Activated CD8-positive, alpha-beta memory T cell treated with anti-CD3 and anti-CD28 coated beads, Interleukin-2, amount 50 U/mL, for 1 hour (primary cell): ENCODE data around the gene THAP10.
"Not testable (repeated sequence)": the region's sequence is repeated elsewhere in the genome, so short reads cannot be mapped to it uniquely, and the experiment has no call there.

Source experiments
- DNase-seq: peaks from one replicate; pipeline ENCODE4 v3.0.0-alpha.2; 2020; ENCODE audit errors: extremely low read depth

THAP10 gene

GRCh38 chr15:70876683-70877082 is 15.6 kb downstream of the THAP10 start:
- DNase-seq = no peak

DNA sequence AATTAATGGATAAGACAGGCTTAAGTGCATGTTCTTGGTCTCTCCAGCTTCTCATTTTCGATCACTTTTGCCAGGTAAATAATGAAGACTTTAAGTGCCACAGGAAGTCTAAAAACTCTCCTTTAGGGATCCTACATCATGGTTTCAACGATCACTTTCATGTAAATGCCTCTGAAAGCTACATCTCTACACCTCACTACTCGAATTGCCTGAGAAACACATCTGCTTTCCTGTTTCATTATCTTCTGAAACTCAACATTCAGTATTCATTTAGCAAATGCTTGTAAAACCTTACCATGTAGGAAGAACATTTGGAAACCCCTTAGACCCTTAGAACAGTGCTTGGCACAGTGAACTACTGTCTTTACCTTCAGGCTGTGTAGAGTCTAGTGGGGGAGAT is 16.2 kb downstream of the THAP10 start:
- no peak for DNase-seq

DNA sequence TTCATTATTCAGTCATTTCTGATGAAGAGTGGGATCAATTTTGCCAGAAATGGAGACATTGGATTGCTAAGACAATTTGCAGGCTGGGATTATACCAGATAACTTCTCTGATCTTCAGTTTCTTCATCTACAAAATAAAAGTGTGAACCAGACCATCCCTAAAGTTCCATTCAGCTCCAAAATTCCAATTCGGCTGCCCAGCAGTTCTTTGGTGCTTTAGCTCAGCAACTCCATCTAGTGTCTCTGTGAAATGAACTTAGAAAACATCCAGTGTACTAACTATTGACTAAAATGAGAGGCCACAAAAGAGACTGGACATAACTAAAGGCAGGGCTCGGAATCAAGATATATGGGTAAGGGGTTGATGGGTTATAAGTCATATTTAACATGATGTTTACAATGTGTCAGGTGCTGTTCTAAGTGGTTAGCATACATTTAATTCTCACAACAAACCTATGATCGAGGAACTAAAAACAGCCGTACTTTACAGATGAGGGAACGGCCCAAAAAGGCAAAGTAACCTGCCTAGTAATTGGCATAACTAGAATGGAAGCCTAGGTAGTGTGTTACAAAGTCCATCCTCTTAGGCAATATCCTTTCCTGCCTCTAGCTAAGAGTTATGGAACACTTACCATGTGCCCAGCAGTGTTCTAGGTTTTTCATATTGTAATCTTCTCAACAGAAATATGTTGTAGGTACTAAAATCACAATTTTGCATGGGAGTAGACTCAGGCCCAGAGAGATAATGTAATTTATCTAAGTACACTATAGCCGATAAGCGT is 17.0 kb downstream of the THAP10 start:
- no peak for DNase-seq

GRCh38 chr15:70873232-70874054 is 18.8 kb downstream of the THAP10 start:
- DNase-seq = no peak

DNA sequence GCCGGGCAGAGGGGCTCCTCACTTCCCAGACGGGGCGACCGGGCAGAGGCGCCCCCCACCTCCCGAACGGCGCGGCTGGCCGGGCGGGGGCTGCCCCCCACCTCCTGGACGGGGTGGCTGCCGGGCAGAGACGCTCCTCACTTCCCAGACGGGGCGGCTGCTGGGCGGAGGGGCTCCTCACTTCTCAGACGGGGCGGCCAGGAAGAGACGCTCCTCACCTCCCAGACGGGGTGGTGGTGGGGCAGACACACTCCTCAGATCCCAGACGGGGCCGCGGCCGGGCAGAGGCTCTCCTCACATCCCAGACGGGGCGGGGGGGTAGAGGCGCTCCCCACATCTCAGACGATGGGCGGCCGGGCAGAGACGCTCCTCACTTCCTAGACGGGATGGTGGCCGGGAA is 20.7 kb downstream of the THAP10 start:
- DNase-seq = not testable (repeated sequence)

GRCh38 chr15:70870051-70870450 is 22.2 kb downstream of the THAP10 start:
- no peak for DNase-seq

DNA sequence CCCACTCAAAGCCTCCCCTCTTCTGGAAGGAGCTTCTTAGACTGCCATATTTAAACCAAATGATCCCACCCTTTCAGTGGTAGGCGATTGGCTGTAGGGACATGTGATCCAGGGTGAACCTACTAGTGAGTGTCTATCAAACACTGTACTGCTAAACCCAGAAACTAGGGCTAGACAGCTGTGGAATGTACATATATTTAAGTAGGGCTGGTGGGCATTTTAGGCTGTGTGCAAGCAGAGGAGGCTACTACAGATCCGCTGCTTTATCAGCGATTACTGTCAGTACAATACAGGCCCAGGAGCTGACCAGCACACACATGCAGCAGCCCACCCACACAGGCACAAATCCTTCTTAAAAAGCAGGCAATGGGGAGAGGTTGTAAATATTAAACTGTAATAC is 22.9 kb downstream of the THAP10 start:
- DNase-seq = no peak

DNA sequence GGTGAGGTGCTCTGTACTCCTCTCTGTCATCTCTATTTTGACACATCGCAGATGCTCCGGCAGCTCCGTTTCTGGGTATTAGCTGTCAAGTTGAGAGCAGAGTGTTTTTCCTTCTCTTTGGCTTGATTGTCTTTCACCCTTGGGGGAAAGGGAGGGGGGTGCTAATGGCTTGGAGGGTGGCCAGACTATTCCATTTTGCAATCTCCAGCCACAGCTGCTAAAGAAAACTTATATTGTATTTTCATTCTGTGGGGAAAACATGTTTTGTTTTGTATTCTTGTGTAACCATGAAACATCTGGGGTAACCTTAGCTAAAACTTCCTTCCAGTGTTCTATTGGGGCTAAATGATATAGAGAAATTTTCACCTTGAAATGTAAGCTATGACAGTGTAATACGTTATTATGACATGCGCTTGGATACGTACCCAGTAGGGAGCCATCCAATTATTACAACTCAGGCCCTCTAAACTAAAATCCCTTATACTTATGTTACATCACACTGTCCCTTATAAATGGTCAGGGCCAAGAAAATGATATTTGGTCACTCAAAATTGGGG is 24.2 kb downstream of the THAP10 start:
- no peak for DNase-seq

DNA sequence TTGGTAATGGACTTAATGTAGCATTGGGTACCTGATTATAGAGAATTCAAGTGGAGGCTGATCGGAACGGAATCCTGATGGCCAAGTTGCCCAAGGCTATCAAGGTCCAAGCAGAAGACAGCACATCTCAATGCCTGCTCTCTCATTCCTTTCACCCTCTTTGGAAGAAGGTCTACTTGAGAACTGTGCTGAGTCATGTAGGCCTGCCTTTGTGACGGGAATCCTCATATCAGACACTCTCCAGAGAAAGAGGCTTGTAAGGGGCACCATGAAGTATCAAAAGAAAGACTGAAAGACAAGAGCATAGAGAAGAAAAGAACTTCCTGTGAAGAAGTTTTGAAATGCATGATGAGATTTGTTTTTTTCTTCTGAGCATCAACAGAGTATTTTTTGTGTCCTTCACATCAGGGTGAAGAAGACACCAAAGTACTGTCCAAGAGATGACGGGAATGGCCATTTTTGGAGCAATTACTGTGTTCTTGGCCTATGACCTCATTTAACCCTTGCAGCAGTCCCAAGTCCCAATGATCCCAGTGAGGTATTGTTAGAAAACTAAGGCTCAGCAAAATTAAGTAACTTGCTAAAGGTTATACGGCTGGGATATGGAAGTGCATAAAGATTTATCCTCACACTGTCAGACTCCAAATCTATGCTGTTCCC is 25.1 kb downstream of the THAP10 start:
- DNase-seq = no peak

DNA sequence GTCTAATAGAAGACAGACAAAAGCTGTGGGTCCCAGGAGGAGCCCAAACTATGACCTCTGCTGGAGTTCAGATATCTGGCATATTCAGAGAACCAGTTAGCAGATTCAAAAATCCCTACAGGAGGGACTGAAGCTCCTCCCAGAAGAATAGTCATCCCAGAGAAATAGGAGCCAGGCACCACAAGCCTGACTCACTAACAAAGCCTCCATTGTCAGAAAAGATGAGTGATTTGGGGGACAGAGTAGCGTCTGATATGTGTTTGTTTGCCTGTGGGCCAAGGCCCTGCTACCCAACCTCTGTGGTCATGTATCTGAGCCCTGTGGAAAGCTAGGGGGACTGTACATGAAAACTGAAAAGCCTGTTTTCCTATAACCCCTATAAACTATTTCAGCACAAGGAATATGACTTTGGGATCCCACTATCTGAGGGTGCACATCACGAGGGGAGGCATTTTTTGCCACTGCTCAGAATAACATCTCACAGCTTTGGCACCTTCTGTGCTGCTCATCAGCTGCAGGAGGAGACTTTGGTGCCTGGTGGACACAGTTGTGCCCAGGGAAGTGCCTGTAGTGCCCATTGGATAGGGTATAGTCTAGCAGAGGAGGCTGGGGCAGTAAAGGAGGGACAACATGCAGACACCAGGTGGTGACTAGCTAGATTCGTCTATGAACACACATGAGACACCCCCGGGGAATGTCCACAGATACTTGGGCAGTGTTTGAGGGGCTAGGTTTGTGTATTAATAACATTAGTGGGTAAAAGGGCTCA is 28.6 kb downstream of the THAP10 start:
- no peak for DNase-seq

DNA sequence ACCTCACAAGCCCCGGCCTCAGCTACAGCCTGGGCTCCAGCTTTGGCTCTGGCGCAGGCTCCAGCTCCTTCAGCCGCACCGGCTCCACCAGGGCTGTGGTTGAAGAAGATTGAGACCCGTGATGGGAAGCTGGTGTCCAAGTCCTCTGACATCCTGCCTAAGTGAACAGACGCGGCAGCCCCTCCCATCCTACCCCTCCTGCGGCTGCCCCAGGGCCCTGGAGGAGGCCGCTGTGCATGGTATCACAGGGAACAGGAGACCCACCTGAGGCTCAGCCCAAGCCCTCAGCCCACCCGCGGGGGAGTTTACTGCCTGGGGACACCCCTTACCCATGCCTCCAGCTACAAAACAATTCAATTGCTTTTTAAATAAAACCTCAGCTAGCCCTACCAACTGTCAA is 32.2 kb downstream of the THAP10 start:
- no peak for DNase-seq

DNA sequence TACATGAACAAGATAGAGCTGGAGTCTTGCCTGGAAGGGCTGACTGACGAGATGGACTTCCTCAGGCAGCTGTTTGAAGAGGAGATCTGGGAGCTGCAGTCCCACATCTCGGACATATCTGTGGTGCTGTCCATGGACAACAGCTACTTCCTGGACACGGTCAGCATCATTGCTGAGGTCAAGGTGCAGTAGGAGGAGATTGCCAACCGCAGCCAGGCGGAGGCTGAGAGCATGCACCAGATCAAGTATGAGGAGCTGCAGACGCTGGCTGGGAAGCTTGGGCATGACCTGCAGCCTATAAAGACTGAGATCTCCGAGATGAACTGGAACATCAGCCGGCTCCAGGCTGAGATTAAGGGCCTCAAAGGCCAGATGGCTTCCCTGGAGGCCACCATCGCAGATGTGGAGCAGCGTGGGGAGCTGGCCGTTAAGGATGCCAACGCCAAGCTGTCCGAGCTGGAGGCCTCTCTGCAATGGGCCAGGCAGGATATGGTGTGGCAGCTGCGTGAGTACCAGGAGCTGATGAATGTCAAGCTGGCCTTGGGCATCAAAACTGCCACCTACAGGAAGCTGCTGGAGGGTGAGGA is 32.8 kb downstream of the THAP10 start:
- DNase-seq = no peak

DNA sequence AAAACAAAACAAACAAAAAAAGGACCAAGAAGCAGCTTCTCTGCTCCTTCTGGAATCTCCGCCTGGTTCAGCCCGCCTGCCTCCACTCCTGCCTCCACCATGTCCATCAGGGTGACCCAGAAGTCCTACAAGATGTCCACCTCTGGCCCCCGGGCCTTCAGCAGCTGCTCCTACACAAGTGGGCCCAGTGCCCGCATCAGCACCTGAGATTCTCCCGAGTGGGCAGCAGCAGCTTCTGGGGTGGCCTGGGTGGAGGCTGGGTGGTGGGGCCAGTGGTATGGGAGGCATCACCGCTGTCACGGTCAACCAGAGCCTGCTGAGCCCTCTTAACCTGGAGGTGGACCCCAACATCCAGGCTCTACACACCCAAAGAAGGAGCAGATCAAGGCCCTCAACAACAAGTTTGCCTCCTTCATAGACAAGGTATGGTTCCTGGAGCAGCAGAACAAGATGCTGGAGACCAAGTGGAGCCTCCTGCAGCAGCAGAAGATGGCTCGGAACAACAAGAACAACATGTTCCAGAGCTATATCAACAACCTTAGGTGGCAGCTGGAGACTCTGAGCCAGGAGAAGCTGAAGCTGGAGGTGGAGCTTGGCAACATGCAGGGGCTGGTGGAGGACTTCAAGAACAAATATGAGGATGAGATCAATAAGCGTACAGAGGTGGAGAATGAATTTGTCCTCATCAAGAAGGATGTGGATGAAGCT is 33.5 kb downstream of the THAP10 start:
- DNase-seq = not testable (repeated sequence)

GRCh38 chr15:70857562-70858285 is 34.5 kb downstream of the THAP10 start:
- no peak for DNase-seq

- DNase-seq = no peak
These were observed 35.2 kb downstream of the THAP10 start for GRCh38 chr15:70856884-70857561.

- DNase-seq = no peak
These were observed 35.9 kb downstream of the THAP10 start for GRCh38 chr15:70856177-70856883.

GRCh38 chr15:70855764-70856163 is 36.5 kb downstream of the THAP10 start:
- DNase-seq = no peak

DNA sequence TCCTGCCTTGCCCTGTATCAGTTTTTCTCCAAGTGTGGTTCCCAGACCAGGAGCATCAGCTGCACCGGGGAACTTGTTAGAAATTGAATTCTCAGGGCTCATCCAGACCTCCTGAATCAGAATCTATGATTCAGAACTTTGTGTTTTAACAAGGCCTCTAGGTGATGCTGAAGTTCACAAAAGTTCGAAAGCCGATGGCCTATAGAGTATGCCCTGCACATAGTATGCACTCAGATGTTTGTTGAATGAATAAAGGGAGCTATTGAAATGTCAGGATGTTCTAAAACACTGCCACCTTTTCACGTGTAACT is 37.6 kb downstream of the THAP10 start:
- no peak for DNase-seq
